KMS-11 (cell line): ENCODE results near the gene BAIAP2.

Experiments used
- H2AFZ ChIP-seq: fragments of 200-600 bp; sonication (generic); 2 replicates; pipeline ENCODE4 v1.6.1; 2016; ENCODE audit warnings: antibody characterized with exemption, mixed run types, low read depth
- H3K27ac ChIP-seq: fragments of 200-600 bp; sonication (generic); 2 replicates; pipeline ENCODE4 v1.6.1; 2016; ENCODE audit warnings: mild to moderate bottlenecking, mixed run types
- H3K27me3 ChIP-seq: fragments of 200-600 bp; sonication (generic); 2 replicates; pipeline ENCODE4 v1.6.1; 2017; ENCODE audit warnings: mild to moderate bottlenecking, low read depth, mixed run types, moderate library complexity; ENCODE audit not compliant: insufficient read depth
- H3K36me3 ChIP-seq: fragments of 200-600 bp; sonication (generic); 2 replicates; pipeline ENCODE4 v1.6.1; 2017; ENCODE audit warnings: mild to moderate bottlenecking, mixed run types; ENCODE audit not compliant: insufficient read depth
- H3K4me1 ChIP-seq: fragments of 200-600 bp; sonication (generic); 2 replicates; pipeline ENCODE4 v1.6.1; 2016; ENCODE audit warnings: mild to moderate bottlenecking, low read depth, mixed run types; ENCODE audit not compliant: poor library complexity, severe bottlenecking
- H3K4me2 ChIP-seq: fragments of 200-600 bp; sonication (generic); 2 replicates; pipeline ENCODE4 v1.7.0; 2016; ENCODE audit warnings: mild to moderate bottlenecking, mixed run types
- H3K4me3 ChIP-seq: fragments of 200-600 bp; sonication (generic); IDR thresholded peaks from 2 replicates; pipeline ENCODE4 v1.6.1; 2017; ENCODE audit warnings: low read depth, low read length, mixed read lengths; ENCODE audit not compliant: insufficient read depth
- H3K79me2 ChIP-seq: fragments of 200-600 bp; sonication (generic); 2 replicates; pipeline ENCODE4 v1.6.1; 2016; ENCODE audit warnings: low read depth, mixed run types; ENCODE audit not compliant: insufficient read depth
- H3K9ac ChIP-seq: fragments of 200-600 bp; sonication (generic); 2 replicates; pipeline ENCODE4 v1.6.1; 2016; ENCODE audit warnings: mild to moderate bottlenecking, mixed run types
- H4K20me1 ChIP-seq: fragments of 200-600 bp; sonication (generic); 2 replicates; pipeline ENCODE4 v1.6.1; 2016; ENCODE audit warnings: mild to moderate bottlenecking, mixed run types; ENCODE audit not compliant: insufficient read depth
- TF ChIP-seq, protein P1 (sequence below): fragments of 200-600 bp; sonication (generic); conservative IDR thresholded peaks from 2 replicates; pipeline ENCODE4 v1.6.1; 2017; ENCODE audit warnings: low read depth, mild to moderate bottlenecking, antibody characterized with exemption, low read length, moderate library complexity, mixed read lengths

Gene BAIAP2

DNA sequence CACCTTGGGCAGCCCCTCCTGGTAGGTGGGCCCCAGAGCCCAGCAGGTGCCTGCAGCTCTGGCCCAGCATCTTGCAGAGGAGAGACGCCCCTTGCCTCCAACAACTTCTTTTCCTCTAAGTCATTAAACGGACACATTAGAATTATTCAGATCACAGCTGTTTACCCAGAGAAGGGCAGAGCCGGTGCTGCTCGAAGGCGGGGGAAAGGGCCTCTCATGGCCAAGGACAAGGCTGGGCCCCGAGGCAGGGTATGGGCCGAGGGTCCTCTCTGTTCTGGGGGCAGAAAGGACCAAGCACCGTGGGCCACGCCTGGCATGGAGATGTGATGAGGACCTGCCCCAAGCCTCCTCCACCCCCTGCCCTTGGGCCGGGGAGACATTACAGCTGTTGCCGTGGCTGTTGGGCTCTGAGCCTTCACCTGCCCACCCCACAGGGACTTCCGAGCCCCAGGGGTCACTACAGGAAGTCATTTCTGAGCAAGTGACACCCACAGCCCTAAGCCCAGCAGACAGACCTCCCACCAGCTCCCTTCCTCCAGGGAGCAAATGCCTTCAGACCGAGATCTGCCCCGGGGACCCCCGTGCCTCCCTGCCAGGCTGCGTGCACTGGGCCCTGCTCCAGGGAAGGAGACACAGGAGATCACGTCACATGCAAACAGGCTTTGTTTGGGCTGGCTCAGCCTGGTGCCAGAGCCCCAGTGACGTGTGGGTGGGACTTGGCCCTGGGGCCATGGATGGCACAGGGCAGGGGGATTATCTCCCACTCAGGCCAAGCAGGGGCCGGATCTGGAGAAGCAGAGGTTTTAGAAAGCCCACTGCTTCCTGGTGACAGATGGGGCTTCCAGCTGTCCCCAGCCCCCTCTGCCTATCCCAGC lies 129.7 kb downstream of the BAIAP2 start:
- Histone ChIP-seq H2AFZ (no peak overlapping the region), H3K27me3 (peaks cover 87% of the 10 kb centered on the region), H3K36me3 (no peaks in the 10 kb centered on the region), H3K4me1 (no peaks in the 10 kb centered on the region), H3K9ac (no peak overlapping the region), H3K27ac (no peak overlapping the region), H3K4me2 (no peak overlapping the region), H3K4me3 (no peak overlapping the region), H4K20me1 (no peaks in the 10 kb centered on the region), H3K79me2 (no peaks in the 10 kb centered on the region)
- TF ChIP-seq, protein P1, sequence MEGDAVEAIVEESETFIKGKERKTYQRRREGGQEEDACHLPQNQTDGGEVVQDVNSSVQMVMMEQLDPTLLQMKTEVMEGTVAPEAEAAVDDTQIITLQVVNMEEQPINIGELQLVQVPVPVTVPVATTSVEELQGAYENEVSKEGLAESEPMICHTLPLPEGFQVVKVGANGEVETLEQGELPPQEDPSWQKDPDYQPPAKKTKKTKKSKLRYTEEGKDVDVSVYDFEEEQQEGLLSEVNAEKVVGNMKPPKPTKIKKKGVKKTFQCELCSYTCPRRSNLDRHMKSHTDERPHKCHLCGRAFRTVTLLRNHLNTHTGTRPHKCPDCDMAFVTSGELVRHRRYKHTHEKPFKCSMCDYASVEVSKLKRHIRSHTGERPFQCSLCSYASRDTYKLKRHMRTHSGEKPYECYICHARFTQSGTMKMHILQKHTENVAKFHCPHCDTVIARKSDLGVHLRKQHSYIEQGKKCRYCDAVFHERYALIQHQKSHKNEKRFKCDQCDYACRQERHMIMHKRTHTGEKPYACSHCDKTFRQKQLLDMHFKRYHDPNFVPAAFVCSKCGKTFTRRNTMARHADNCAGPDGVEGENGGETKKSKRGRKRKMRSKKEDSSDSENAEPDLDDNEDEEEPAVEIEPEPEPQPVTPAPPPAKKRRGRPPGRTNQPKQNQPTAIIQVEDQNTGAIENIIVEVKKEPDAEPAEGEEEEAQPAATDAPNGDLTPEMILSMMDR: no peak

DNA sequence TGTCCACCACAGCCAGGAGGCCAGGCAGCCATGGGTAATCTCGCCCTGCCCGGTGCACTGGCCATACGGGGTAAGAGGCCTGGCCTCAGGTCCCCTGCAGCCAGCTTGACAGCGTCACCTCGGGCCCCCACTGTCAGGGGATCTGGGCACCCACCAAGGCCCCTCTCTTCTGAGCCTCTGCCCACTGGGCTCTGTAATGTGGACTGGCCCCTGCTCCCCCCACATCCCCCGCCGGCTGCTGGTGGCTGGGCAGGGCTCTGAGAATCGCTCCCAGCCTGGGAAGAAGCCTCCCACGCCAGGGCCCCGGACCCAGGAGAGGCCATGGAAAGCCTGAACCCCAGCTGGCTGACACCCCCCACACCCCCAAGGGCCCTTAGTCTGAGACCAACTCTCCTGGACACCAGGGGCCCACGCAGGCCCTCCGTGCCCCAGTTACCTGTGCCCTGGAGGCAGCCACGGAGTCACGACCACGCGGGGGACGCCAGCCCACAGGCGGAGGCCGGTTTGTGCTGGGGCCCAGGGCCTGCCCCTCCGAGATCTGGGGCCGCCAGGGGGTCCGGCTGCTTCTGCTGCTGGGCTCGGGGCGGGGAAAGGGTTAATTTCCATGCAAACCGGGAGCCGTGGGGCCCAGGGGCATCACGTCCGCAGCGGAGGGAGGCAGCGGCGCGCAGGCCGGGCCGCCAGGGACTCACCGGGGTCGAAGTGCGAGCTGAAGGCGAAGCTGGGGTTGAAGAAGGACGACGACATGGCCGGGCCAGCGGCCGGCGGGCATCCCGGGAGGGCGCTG lies 130.5 kb downstream of the BAIAP2 start, which contains the start of gene PVALEF:
PVALEF (plus strand) TSS at position 262 of the 787 bp plus-strand sequence. CDS start 15,720 bp downstream, outside the sequence.
- no peaks in the 10 kb centered on the region for H3K79me2 ChIP-seq
- no peaks in the 10 kb centered on the region for H3K36me3 ChIP-seq
- no peak within 1 kb of the TSS for H3K4me2 ChIP-seq
- no peaks in the 10 kb centered on the region for H3K4me1 ChIP-seq
- no peak within 1 kb of the TSS for H3K27ac ChIP-seq
- H3K9ac ChIP-seq: no peak within 1 kb of the TSS
- no peak within 1 kb of the TSS for H2AFZ ChIP-seq
- peaks cover 91% of the 10 kb centered on the region for H3K27me3 ChIP-seq
- H4K20me1 ChIP-seq: no peaks in the 10 kb centered on the region
- no peak within 1 kb of the TSS for H3K4me3 ChIP-seq
- TF ChIP-seq, protein P1: no peak

DNA sequence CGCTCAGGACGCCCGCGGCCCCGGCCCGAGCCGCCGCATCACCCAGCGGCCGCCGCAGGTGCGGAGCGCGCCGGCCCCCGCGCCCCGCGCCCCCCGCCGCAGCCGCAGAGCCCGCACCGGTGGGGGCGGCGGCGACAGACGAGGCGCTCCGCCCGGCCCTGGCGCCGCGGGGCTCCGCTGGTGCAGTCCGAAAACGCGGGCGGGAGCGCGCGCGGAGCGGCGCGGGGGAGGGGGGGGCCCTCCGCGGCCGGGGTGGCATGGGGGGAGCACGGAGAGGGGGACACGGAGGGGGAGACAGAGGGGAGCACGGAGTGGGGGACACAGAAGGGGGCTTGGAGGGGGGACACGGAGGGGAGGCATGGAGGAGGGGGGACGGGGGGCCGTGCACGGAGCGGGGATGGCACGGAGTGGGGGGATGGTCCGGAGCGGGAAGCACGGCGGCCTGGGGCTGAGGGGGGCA lies 131.1 kb downstream of the BAIAP2 start, which contains the start of gene AATK:
AATK (minus strand) TSS at position 189 of the 460 bp plus-strand sequence. CDS start 229 bp downstream, outside the sequence.
- no peaks in the 10 kb centered on the region for H3K79me2 ChIP-seq
- H3K27me3 ChIP-seq: peaks cover 91% of the 10 kb centered on the region
- no peaks in the 10 kb centered on the region for H3K4me1 ChIP-seq
- no peak within 1 kb of the TSS for H3K4me3 ChIP-seq
- TF ChIP-seq, protein P1: no peak
- no peak within 1 kb of the TSS for H3K4me2 ChIP-seq
- H3K27ac ChIP-seq: no peak within 1 kb of the TSS
- H3K9ac ChIP-seq: no peak within 1 kb of the TSS
- H2AFZ ChIP-seq: no peak within 1 kb of the TSS
- H4K20me1 ChIP-seq: no peaks in the 10 kb centered on the region
- no peaks in the 10 kb centered on the region for H3K36me3 ChIP-seq
